Erythroblast (primary cell): ENCODE data around the gene DAB1.

Experiments
- GATA1 ChIP-seq: IDR thresholded peaks from 2 replicates; pipeline ENCODE4 v1.6.1; 2011; ENCODE audit warnings: low read depth, mild to moderate bottlenecking, control low read depth, low read length, moderate library complexity
- POLR2A ChIP-seq: IDR thresholded peaks from 2 replicates; pipeline ENCODE4 v1.6.1; 2011; ENCODE audit warnings: mild to moderate bottlenecking, low read length

GRCh38 chr1:57003398-57004139 lies 420.3 kb downstream of the DAB1 start:
- no peak for TF ChIP-seq POLR2A
- no peak for TF ChIP-seq GATA1
